K562 treated with DMSO at 1 percent for 48 hours (cell line): ENCODE data around the gene CFAP92. TPM values are rescaled to one million over a fixed set of nuclear protein-coding genes. Genes with fewer than 3 reads are reported as not detected.

Source experiments
- total RNA-seq: library from RNA; unstranded; fragments of 300-600 nt; gene quantifications from 2 replicates; pipeline ENCODE4 v1.2.3, GENCODE V29; 2022; ENCODE audit warnings: low replicate concordance; ENCODE audit errors: extremely low read depth

The CFAP92 gene
- total RNA-seq, result not detected in 2 replicates

GRCh38 chr3:128993461-128994172 lies at the start of gene CFAP92:
TSS of gene CFAP92 (minus strand) at chr3:128994076. CDS start at chr3:128993304, 772 bp downstream.

GRCh38 chr3:129001101-129001805 lies 7.4 kb upstream of the CFAP92 start, which contains the start of gene EFCC1:
TSS of gene EFCC1 (plus strand) at chr3:129001304. CDS start at chr3:129001629, 325 bp downstream.

GRCh38 chr3:128879125-128879969 lies 114.5 kb downstream of the CFAP92 start, which contains the start of gene ACAD9:
TSS of gene ACAD9 (plus strand) at chr3:128879620. CDS start at chr3:128879692, 72 bp downstream.

Other genes starting within 250 kb of the CFAP92 start
- not detected in 2 replicates for gene ACAD9, start 114.5 kb downstream of the CFAP92 start, total RNA-seq
- gene EFCC1, start 7.2 kb upstream of the CFAP92 start, total RNA-seq, result not detected in 2 replicates
- gene GP9, start 66.7 kb upstream of the CFAP92 start, total RNA-seq, result not detected in 2 replicates
- not detected in 2 replicates for gene RAB43, start 127.7 kb upstream of the CFAP92 start, total RNA-seq
- gene ISY1, start 167.0 kb upstream of the CFAP92 start, total RNA-seq, result not detected in 2 replicates
- not detected in 2 replicates for gene CNBP, start 189.8 kb upstream of the CFAP92 start, total RNA-seq